ENCODE results near the gene LINC00632.
"Not testable (repeated sequence)": the region's sequence is repeated elsewhere in the genome, so short reads cannot be mapped to it uniquely, and the experiment has no call there.

Gene LINC00632

GRCh38 chrX:140709421-140709846 lies at the start of gene LINC00632:
Gene LINC00632 (plus strand): TSS chrX:140709759.
- no peak for DNase-seq

- DNase-seq, result no peak
Measured at GRCh38 chrX:140661643-140662042, 47.9 kb upstream of the LINC00632 start.

GRCh38 chrX:140664939-140665338 lies 44.6 kb upstream of the LINC00632 start:
- no peak for DNase-seq

GRCh38 chrX:140672840-140673731 lies 36.5 kb upstream of the LINC00632 start:
- no peak for DNase-seq

GRCh38 chrX:140687706-140688105 lies 21.9 kb upstream of the LINC00632 start:
- no peak for DNase-seq

- not testable (repeated sequence) for DNase-seq
Measured at GRCh38 chrX:140691596-140691995, 18.0 kb upstream of the LINC00632 start.

GRCh38 chrX:140697618-140698017 lies 11.9 kb upstream of the LINC00632 start:
- no peak for DNase-seq

- no peak for DNase-seq
Measured at GRCh38 chrX:140701480-140701879, 8.1 kb upstream of the LINC00632 start.

- no peak for DNase-seq
Measured at GRCh38 chrX:140710710-140711109, 1.2 kb downstream of the LINC00632 start.

- DNase-seq, result no peak
Measured at GRCh38 chrX:140711894-140712293, 2.3 kb downstream of the LINC00632 start.

- DNase-seq, result no peak
Measured at GRCh38 chrX:140712413-140713173, 3.0 kb downstream of the LINC00632 start.

- no peak for DNase-seq
Measured at GRCh38 chrX:140713174-140713539, 3.6 kb downstream of the LINC00632 start.

- DNase-seq, result no peak
Measured at GRCh38 chrX:140715787-140716186, 6.2 kb downstream of the LINC00632 start.

GRCh38 chrX:140723121-140723715 lies 13.7 kb downstream of the LINC00632 start:
- DNase-seq, result no peak

GRCh38 chrX:140724309-140724708 lies 14.8 kb downstream of the LINC00632 start:
- DNase-seq, result no peak

- no peak for DNase-seq
Measured at GRCh38 chrX:140724736-140725135, 15.2 kb downstream of the LINC00632 start.

GRCh38 chrX:140725500-140725899 lies 15.9 kb downstream of the LINC00632 start:
- no peak for DNase-seq

GRCh38 chrX:140733766-140734342 lies 24.3 kb downstream of the LINC00632 start:
- peak; percentile 4 for DNase-seq

GRCh38 chrX:140744085-140744484 lies 34.5 kb downstream of the LINC00632 start:
- DNase-seq, result no peak

GRCh38 chrX:140756941-140757340 lies 47.4 kb downstream of the LINC00632 start:
- DNase-seq, result no peak

GRCh38 chrX:140762061-140762460 lies 52.5 kb downstream of the LINC00632 start:
- DNase-seq, result peak; percentile 20

GRCh38 chrX:140764401-140764919 lies 54.9 kb downstream of the LINC00632 start:
- peak; percentile 3 for DNase-seq
